SK-N-SH (cell line): ENCODE data around the gene DOCK4.
A peak's percentile ranks its signal among the peaks of the same experiment; 100 is the strongest.

Experiments used
- CHD2 ChIP-seq: fragments of 150-350 bp; IDR thresholded peaks from 2 replicates; pipeline ENCODE4 v1.6.1; 2018; ENCODE audit warnings: low read length; ENCODE audit not compliant: partially characterized antibody
- EP300 ChIP-seq, 2 experiments: IDR thresholded peaks; 2 replicates each; pipeline versions ENCODE4 v1.4.0 to v1.6.1; 2012; ENCODE audit warnings: borderline replicate concordance in 1 of 2, low read depth in 1 of 2, low read length in 1 of 2
- EZH2phosphoT487 ChIP-seq: fragments of 200-600 bp; sonication (generic); IDR thresholded peaks from 2 replicates; pipeline ENCODE4 v1.6.1; 2017; ENCODE audit warnings: low read depth, mixed run types, mild to moderate bottlenecking, antibody characterized with exemption, moderate library complexity, borderline replicate concordance
- MXI1 ChIP-seq: IDR thresholded peaks from 2 replicates; pipeline ENCODE4 v1.6.1; 2012; ENCODE audit warnings: mild to moderate bottlenecking, low read depth, low read length, improper control_type of control experiment
- TCF12 ChIP-seq: IDR thresholded peaks from 2 replicates; pipeline ENCODE4 v1.4.0; 2012
- TF ChIP-seq, protein P1 (sequence below): fragments of 200-600 bp; sonication (generic); IDR thresholded peaks from 2 replicates; pipeline ENCODE4 v1.6.1; 2017; ENCODE audit warnings: antibody characterized with exemption, mild to moderate bottlenecking, moderate library complexity
- TF ChIP-seq, protein P2 (sequence below): fragments of 150-350 bp; IDR thresholded peaks from 2 replicates; pipeline ENCODE4 v1.6.1; 2016; ENCODE audit warnings: mild to moderate bottlenecking, low read depth, low read length
- TF ChIP-seq, protein P3 (sequence below): IDR thresholded peaks from 2 replicates; pipeline ENCODE4 v1.4.0; 2012; ENCODE audit warnings: low read depth
- TF ChIP-seq, protein P4 (sequence below): IDR thresholded peaks from 2 replicates; pipeline ENCODE4 v1.6.1; 2012; ENCODE audit warnings: mild to moderate bottlenecking, low read depth, low read length, moderate library complexity

DNA sequence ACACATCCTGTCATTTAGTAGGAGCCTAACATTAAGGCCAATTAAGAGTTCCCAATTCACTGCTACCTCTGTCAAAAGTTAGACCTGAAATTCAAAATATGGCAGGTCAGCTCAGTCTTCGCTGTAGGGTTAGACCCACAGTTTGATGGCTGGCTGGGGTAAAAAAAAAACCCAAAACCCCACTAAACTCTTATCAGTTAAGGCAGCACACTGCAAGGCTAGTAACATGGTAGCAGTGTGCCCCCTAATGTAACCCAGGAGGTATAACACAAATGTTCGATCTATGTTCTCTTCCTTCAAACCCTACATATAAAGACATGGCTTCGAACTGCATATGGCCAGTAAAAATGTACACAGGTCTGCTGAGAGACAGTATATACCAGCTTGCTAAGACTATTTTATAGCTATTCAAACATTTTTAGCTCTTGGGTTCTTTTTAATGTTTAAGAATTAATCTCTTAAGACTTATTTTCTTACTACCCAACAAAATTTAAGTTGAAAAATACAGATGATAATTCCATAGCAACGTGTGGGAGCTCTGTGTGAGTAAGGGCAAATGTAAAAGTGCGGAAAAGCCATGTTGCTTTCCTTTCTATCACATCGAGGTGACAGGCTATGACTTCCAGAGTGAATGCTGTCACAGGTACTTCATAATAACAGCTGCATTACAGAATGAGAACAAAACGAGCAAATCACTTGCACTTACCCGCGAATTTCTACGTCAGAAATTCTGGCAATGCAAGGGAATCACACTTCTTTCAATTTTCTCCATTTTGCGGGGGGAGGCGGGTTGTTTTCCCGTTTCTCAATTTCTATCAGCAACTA is 475.5 kb downstream of the DOCK4 start:
- TF ChIP-seq, protein P1, sequence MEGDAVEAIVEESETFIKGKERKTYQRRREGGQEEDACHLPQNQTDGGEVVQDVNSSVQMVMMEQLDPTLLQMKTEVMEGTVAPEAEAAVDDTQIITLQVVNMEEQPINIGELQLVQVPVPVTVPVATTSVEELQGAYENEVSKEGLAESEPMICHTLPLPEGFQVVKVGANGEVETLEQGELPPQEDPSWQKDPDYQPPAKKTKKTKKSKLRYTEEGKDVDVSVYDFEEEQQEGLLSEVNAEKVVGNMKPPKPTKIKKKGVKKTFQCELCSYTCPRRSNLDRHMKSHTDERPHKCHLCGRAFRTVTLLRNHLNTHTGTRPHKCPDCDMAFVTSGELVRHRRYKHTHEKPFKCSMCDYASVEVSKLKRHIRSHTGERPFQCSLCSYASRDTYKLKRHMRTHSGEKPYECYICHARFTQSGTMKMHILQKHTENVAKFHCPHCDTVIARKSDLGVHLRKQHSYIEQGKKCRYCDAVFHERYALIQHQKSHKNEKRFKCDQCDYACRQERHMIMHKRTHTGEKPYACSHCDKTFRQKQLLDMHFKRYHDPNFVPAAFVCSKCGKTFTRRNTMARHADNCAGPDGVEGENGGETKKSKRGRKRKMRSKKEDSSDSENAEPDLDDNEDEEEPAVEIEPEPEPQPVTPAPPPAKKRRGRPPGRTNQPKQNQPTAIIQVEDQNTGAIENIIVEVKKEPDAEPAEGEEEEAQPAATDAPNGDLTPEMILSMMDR = peak; percentile 78
- no peak for TF ChIP-seq EP300 (IDR thresholded peaks at IDR 0.05; ENCODE audit: borderline replicate concordance in 1 of 2, low read depth in 1 of 2, low read length in 1 of 2)
- no peak for TF ChIP-seq EZH2phosphoT487
- TF ChIP-seq TCF12 = no peak
- no peak for TF ChIP-seq MXI1
- TF ChIP-seq CHD2 = peak; percentile 38
- TF ChIP-seq, protein P2, sequence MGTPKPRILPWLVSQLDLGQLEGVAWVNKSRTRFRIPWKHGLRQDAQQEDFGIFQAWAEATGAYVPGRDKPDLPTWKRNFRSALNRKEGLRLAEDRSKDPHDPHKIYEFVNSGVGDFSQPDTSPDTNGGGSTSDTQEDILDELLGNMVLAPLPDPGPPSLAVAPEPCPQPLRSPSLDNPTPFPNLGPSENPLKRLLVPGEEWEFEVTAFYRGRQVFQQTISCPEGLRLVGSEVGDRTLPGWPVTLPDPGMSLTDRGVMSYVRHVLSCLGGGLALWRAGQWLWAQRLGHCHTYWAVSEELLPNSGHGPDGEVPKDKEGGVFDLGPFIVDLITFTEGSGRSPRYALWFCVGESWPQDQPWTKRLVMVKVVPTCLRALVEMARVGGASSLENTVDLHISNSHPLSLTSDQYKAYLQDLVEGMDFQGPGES = no peak
- TF ChIP-seq, protein P3, sequence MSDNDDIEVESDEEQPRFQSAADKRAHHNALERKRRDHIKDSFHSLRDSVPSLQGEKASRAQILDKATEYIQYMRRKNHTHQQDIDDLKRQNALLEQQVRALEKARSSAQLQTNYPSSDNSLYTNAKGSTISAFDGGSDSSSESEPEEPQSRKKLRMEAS = no peak
- TF ChIP-seq, protein P4, sequence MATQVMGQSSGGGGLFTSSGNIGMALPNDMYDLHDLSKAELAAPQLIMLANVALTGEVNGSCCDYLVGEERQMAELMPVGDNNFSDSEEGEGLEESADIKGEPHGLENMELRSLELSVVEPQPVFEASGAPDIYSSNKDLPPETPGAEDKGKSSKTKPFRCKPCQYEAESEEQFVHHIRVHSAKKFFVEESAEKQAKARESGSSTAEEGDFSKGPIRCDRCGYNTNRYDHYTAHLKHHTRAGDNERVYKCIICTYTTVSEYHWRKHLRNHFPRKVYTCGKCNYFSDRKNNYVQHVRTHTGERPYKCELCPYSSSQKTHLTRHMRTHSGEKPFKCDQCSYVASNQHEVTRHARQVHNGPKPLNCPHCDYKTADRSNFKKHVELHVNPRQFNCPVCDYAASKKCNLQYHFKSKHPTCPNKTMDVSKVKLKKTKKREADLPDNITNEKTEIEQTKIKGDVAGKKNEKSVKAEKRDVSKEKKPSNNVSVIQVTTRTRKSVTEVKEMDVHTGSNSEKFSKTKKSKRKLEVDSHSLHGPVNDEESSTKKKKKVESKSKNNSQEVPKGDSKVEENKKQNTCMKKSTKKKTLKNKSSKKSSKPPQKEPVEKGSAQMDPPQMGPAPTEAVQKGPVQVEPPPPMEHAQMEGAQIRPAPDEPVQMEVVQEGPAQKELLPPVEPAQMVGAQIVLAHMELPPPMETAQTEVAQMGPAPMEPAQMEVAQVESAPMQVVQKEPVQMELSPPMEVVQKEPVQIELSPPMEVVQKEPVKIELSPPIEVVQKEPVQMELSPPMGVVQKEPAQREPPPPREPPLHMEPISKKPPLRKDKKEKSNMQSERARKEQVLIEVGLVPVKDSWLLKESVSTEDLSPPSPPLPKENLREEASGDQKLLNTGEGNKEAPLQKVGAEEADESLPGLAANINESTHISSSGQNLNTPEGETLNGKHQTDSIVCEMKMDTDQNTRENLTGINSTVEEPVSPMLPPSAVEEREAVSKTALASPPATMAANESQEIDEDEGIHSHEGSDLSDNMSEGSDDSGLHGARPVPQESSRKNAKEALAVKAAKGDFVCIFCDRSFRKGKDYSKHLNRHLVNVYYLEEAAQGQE = no peak
